Kidney (tissue), 14 donors: ENCODE measurements around the gene SPOCK1. TPM values are rescaled to one million over a fixed set of nuclear protein-coding genes. Genes with fewer than 3 reads are reported as not detected.

Experiments
- DNase-seq, 5 donors: peaks; one replicate each; pipeline ENCODE4 v3.0.0-alpha.2; 2013 to 2020
- FAIRE-seq: peaks from 2 replicates; lab custom pipeline; 2012; peaks lifted over from hg19 to GRCh38; lab: Jason Lieb, UNC
- H3K27ac ChIP-seq, 2 donors: one replicate each; pipeline ENCODE4 v1.7.0; 2013; ENCODE audit warnings: low read depth in 2 of 2, low read length in 2 of 2, inconsistent platforms in 1 of 2
- H3K27me3 ChIP-seq: one replicate; pipeline ENCODE4 v1.7.1; 2013; ENCODE audit warnings: low read length, inconsistent platforms; ENCODE audit not compliant: control insufficient read depth, insufficient read depth
- H3K36me3 ChIP-seq, 3 donors: one replicate each; pipeline versions ENCODE4 v1.7.0 to v1.7.1; 2013; ENCODE audit warnings: low read length in 3 of 3, control low read depth in 1 of 3, inconsistent platforms in 1 of 3; ENCODE audit not compliant: insufficient read depth in 3 of 3, control insufficient read depth in 2 of 3
- H3K4me1 ChIP-seq, 3 donors: one replicate each; pipeline versions ENCODE4 v1.7.0 to v1.7.1; 2013; ENCODE audit warnings: low read length in 3 of 3, inconsistent platforms in 1 of 3, low read depth in 1 of 3; ENCODE audit not compliant: control insufficient read depth in 2 of 3, insufficient read depth in 2 of 3
- H3K4me3 ChIP-seq, 3 donors: one replicate each; pipeline versions ENCODE4 v1.7.0 to v1.8.1; 2013; ENCODE audit warnings: low read length in 3 of 3, control low read depth in 1 of 3, inconsistent platforms in 1 of 3
- H3K9ac ChIP-seq, 3 donors: one replicate each; pipeline versions ENCODE4 v1.7.0 to v1.7.1; 2013; ENCODE audit warnings: low read length in 3 of 3, control low read depth in 1 of 3, inconsistent platforms in 1 of 3
- H3K9me3 ChIP-seq, 3 donors: one replicate each; pipeline versions ENCODE4 v1.7.0 to v1.7.1; 2013; ENCODE audit warnings: low read length in 3 of 3, control low read depth in 1 of 3, inconsistent platforms in 1 of 3; ENCODE audit not compliant: control insufficient read depth in 2 of 3, insufficient read depth in 1 of 3
- intact Hi-C: fragments of 100-400 bp; cut with DNase I; formaldehyde crosslinking; loops from one replicate; pipeline ENCODE4 v1.11.1; 2022
- polyA plus RNA-seq: library from polyadenylated mRNA; stranded (reverse); fragments of 350-450 nt; fragmentation: Illumina TruSeq; extraction: RNeasy Lipid Tissue Mini Kit (QIAGEN cat#74804); gene quantifications from one replicate; pipeline ENCODE4 v1.2.3, GENCODE V29; 2014; ENCODE audit warnings: low read depth, low replicate concordance; ENCODE audit not compliant: insufficient read depth
- total RNA-seq: library from RNA; stranded (reverse); fragmentation: NEBNext Ultra II Directional; extraction: Animal tissue kit (Norgen Biotek cat#: 25700); gene quantifications from one replicate; pipeline ENCODE4 v1.2.1, GENCODE V29; 2021
- TF ChIP-seq, protein P1 (sequence below): IDR thresholded peaks from 3 replicates; pipeline ENCODE4 v1.5.1; 2012; ENCODE audit warnings: mild to moderate bottlenecking, moderate library complexity, borderline replicate concordance; ENCODE audit not compliant: insufficient read depth; ENCODE audit errors: extremely low read depth
- donor health status: control.
- donor health status: control.
- donor health status: control.
- donor health status: control.
- donor health status: control.
- donor health status: DM: yes; HTN: yes; CAD: no.
- donor health status: Normal renal cell carcinoma (clear cell type).

Gene SPOCK1
- total and polyA plus RNA-seq, 2 donors from 2014 or later, result 15.7 to 32.8 TPM

DNA sequence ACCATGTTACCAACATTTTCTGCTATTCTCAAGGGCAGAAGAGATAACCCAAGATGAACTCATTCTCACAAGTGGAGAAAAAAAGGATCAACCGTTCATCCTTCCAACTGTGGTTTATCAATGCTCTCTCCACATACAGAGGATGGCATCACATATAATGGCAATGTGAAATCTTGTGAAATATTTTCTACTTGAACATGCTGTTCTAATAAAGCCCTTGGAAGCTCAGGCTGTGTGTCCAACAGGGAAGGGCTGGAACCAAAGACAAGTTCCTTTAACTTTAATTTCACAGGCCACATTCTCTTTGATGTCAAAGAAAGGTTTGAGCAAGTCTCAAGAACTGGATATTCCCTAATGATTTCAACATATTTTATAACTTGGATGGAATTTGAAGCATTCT is 230.5 kb downstream of the SPOCK1 start:
- Histone ChIP-seq H3K27ac (no peak overlapping the region), H3K27me3 (no peaks in the 10 kb centered on the region), H3K9me3 (no peaks in the 10 kb centered on the region), H3K4me3 (no peak overlapping the region), H3K4me1 (peaks cover 0 to 3% (median 0%) of the 10 kb centered on the region in 3 donors), H3K9ac (no peak overlapping the region), H3K36me3 (no peaks in the 10 kb centered on the region)
- TF ChIP-seq, protein P1, sequence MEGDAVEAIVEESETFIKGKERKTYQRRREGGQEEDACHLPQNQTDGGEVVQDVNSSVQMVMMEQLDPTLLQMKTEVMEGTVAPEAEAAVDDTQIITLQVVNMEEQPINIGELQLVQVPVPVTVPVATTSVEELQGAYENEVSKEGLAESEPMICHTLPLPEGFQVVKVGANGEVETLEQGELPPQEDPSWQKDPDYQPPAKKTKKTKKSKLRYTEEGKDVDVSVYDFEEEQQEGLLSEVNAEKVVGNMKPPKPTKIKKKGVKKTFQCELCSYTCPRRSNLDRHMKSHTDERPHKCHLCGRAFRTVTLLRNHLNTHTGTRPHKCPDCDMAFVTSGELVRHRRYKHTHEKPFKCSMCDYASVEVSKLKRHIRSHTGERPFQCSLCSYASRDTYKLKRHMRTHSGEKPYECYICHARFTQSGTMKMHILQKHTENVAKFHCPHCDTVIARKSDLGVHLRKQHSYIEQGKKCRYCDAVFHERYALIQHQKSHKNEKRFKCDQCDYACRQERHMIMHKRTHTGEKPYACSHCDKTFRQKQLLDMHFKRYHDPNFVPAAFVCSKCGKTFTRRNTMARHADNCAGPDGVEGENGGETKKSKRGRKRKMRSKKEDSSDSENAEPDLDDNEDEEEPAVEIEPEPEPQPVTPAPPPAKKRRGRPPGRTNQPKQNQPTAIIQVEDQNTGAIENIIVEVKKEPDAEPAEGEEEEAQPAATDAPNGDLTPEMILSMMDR, result no peak
- intact Hi-C loops, result no loop called here
- DNase-seq (no peak), FAIRE-seq (no peak)

DNA sequence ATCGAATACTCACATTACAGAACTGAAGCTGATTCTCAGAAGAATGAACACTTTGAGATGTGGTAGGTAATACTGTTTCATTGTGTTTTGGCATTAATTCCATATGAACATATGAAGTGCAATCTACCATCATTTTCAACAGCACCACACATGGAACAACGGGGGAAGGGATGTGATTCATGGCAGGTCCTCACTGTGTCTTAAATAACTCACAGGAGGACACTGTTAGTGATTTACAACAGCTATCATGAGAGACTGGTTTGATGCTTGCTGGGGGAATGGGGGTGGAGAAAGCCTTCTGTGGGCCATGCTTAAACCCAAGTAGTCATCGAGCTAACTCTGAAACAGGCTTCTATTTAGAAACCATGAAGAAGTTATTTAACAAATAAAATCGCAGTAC is 232.9 kb downstream of the SPOCK1 start:
- H3K4me1 ChIP-seq, result peaks cover 0 to 3% (median 0%) of the 10 kb centered on the region in 3 donors
- H3K4me3 ChIP-seq, result no peak overlapping the region
- no peaks in the 10 kb centered on the region for H3K9me3 ChIP-seq
- FAIRE-seq (no peak), DNase-seq (no peak)
- intact Hi-C loops, result no loop called here
- no peak overlapping the region for H3K9ac ChIP-seq
- H3K27me3 ChIP-seq, result no peaks in the 10 kb centered on the region
- TF ChIP-seq, protein P1, result no peak
- no peaks in the 10 kb centered on the region for H3K36me3 ChIP-seq
- H3K27ac ChIP-seq, result no peak overlapping the region

DNA sequence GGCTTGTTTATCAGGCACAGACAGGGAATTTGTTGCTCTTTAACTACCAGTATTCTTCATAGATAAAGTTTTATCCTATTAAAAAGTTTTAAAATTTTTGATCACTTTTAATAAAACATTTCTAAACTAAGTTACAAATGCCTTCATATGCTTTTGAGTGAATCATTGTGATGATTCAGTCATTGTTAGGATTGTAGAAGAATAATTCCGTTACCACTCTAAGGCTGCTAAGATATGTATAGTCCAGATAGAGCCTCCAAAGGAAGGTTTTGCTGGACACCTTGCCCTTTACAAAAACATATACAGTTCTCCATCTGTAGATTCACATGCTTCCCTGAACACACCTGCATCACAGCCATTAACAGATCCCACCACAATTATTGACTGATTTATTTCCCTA is 233.7 kb downstream of the SPOCK1 start:
- TF ChIP-seq, protein P1, result no peak

DNA sequence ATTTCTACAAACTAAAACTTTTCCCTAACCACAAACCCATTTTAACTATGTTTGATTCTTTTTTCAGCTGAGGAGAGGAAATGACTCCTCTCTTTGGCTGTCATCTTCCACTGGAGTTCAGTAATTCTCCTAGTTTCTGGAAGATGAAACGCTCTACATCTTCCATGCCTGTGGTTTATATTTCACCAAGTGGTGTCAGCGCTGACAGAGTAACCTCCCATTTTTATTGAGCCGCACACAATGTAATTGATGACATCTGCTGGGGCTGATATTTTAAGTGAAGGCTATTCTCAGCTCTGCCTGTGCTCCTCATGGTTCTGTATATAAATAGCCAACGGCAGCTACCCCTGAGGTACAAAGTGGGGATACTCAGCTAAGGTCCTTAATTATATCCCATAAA is 234.6 kb downstream of the SPOCK1 start:
- no peak for DNase-seq
- Histone ChIP-seq H3K27ac (no peak overlapping the region), H3K27me3 (no peaks in the 10 kb centered on the region), H3K4me1 (peaks cover 0 to 3% (median 0%) of the 10 kb centered on the region in 3 donors), H3K4me3 (no peak overlapping the region), H3K9me3 (no peaks in the 10 kb centered on the region), H3K36me3 (no peaks in the 10 kb centered on the region), H3K9ac (no peak overlapping the region)
- no peak for FAIRE-seq
- TF ChIP-seq, protein P1, result no peak
- intact Hi-C loops, result no loop called here

More for the DNA sequence above, 233.7 kb downstream of the SPOCK1 start:
- no peak overlapping the region for H3K9ac ChIP-seq
- DNase-seq (no peak), FAIRE-seq (no peak)
- H3K9me3 ChIP-seq, result no peaks in the 10 kb centered on the region
- H3K27ac ChIP-seq, result no peak overlapping the region
- H3K27me3 ChIP-seq, result no peaks in the 10 kb centered on the region
- no peak overlapping the region for H3K4me3 ChIP-seq
- intact Hi-C loops, result no loop called here
- peaks cover 0 to 3% (median 0%) of the 10 kb centered on the region in 3 donors for H3K4me1 ChIP-seq
- no peaks in the 10 kb centered on the region for H3K36me3 ChIP-seq
